Ovary (tissue), 3 donors: ENCODE measurements around the gene DEDD2.

Experiments used
- CTCF ChIP-seq, 3 donors: fragments of 450-650 bp in 2 of 3; fragments of 200-600 bp in 1 of 3; IDR thresholded peaks; one replicate each; pipeline versions ENCODE4 v1.5.1 to v1.8.0; 2016 to 2022; ENCODE audit warnings: antibody characterized with exemption in 3 of 3, mild to moderate bottlenecking in 1 of 3
- POLR2A ChIP-seq: fragments of 450-650 bp; IDR thresholded peaks from one replicate; pipeline ENCODE4 v1.6.1; 2017; ENCODE audit warnings: antibody characterized with exemption, mild to moderate bottlenecking, moderate library complexity
- donor health status: DM: no; HTN: no; CAD: no.

GRCh38 chr19:42150911-42151361 lies 66.5 kb downstream of the DEDD2 start:
- TF ChIP-seq POLR2A (no peak), CTCF (IDR thresholded peaks at IDR 0.05) (no peak)
